Colonic mucosa (tissue), 4 donors: ENCODE data around the gene MRGPRD. TPM values are rescaled to one million over a fixed set of nuclear protein-coding genes. Genes with fewer than 3 reads are reported as not detected.

Experiments
- DNase-seq: peaks from one replicate; pipeline ENCODE4 v3.0.0-alpha.2; 2020
- H3K27ac ChIP-seq: fragments of 200-600 bp; one replicate; pipeline ENCODE4 v1.8.0; 2021
- H3K27me3 ChIP-seq: fragments of 200-600 bp; one replicate; pipeline ENCODE4 v1.8.0; 2021
- H3K36me3 ChIP-seq: fragments of 200-600 bp; one replicate; pipeline ENCODE4 v1.8.0; 2021
- H3K4me1 ChIP-seq: fragments of 200-600 bp; one replicate; pipeline ENCODE4 v1.8.0; 2021; ENCODE audit warnings: mild to moderate bottlenecking
- H3K4me3 ChIP-seq: fragments of 200-600 bp; one replicate; pipeline ENCODE4 v1.8.0; 2021
- H3K9ac ChIP-seq, 2 donors: one replicate each; pipeline ENCODE4 v1.7.0; 2013; ENCODE audit warnings: control low read depth in 2 of 2, low read depth in 2 of 2, low read length in 2 of 2
- H3K9me3 ChIP-seq: fragments of 200-600 bp; one replicate; pipeline ENCODE4 v1.8.0; 2021
- intact Hi-C: fragments of 100-400 bp; cut with DNase I; formaldehyde crosslinking; loops from one replicate; pipeline ENCODE4 v1.14.1; 2022
- total RNA-seq, 2 donors: library from RNA; stranded (reverse); fragmentation: NEBNext Ultra II Directional in 1 of 2; extraction: Animal tissue kit (Norgen Biotek cat#: 25700) in 1 of 2; gene quantifications; one replicate each; pipeline ENCODE4 v1.2.1, GENCODE V29; 2021
- TF ChIP-seq, protein P1 (sequence below): fragments of 200-600 bp; IDR thresholded peaks from one replicate; pipeline ENCODE4 v1.8.0; 2022; ENCODE audit warnings: antibody characterized with exemption, mild to moderate bottlenecking
- donor health status: healthy.
- donor health status: DM: no; HTN: no; CAD: no.
- donor health status: DM: no; HTN: no; CAD: no.

Gene MRGPRD
- total RNA-seq, 2 donors from 2014 or later, result not detected

DNA sequence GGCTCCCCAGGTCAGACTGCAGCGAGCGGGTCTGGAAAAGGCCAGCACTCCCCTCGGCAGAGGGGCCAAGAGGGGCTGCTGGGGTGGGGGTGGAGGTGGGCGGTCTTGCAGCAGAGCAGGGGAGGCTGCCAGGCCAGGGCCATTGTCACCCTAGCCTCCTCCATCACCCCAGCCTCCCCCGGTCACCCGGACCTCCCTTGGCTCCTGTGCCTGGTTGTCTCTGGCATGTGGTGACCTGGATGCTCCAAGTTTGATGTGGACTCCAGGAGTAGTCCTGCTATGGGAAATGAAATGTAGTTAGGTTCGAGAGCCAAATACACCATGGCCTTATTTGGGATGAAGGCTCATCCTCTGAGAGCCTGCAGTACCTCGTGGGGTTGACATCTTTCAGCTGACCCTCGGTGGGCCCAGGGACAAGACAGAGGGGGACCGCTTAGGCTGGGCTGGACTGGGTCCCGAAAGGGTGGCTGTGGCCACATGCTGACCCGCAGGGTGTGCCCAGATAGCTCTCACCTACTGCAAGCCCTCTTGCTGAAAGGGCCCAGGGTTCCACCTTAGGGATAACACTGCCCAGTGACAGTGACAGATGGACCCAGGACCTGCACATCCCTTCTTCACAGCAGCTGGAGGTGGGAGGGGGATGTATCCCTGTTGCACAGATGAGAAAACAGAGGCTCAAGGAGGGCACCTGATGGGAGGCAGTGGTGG is 24.1 kb downstream of the MRGPRD start:
- TF ChIP-seq, protein P1, sequence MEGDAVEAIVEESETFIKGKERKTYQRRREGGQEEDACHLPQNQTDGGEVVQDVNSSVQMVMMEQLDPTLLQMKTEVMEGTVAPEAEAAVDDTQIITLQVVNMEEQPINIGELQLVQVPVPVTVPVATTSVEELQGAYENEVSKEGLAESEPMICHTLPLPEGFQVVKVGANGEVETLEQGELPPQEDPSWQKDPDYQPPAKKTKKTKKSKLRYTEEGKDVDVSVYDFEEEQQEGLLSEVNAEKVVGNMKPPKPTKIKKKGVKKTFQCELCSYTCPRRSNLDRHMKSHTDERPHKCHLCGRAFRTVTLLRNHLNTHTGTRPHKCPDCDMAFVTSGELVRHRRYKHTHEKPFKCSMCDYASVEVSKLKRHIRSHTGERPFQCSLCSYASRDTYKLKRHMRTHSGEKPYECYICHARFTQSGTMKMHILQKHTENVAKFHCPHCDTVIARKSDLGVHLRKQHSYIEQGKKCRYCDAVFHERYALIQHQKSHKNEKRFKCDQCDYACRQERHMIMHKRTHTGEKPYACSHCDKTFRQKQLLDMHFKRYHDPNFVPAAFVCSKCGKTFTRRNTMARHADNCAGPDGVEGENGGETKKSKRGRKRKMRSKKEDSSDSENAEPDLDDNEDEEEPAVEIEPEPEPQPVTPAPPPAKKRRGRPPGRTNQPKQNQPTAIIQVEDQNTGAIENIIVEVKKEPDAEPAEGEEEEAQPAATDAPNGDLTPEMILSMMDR, result no peak

DNA sequence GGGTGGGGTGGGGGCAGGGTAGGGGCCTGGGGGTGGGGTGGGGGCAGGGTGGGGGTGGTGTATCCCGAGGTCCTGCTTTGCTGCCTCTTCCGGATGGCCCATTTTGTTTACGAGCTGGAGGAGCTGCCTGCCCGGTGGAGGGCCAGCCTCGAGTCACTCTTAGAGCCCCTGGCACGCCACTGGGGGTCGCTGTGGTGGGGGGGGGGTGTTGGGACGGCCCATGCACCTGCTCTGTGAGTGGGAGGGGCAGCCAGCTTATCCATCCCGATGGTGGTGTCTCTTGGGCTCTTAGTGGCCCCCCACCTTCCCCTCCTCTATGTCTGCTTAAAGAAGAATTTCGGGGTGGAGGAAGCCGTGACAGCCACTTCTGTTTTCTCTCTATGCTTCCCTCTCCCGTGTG is 24.6 kb downstream of the MRGPRD start:
- DNase-seq, result no peak
- no peak overlapping the region for H3K27ac ChIP-seq

More for the DNA sequence above, 24.1 kb downstream of the MRGPRD start:
- intact Hi-C loops, result no loop called here
- Histone ChIP-seq H3K27me3 (no peaks in the 10 kb centered on the region), H3K36me3 (no peaks in the 10 kb centered on the region), H3K27ac (no peak overlapping the region), H3K4me3 (no peak overlapping the region), H3K4me1 (peaks cover 9% of the 10 kb centered on the region), H3K9me3 (no peaks in the 10 kb centered on the region), H3K9ac (no peak overlapping the region)
- DNase-seq, result no peak

DNA sequence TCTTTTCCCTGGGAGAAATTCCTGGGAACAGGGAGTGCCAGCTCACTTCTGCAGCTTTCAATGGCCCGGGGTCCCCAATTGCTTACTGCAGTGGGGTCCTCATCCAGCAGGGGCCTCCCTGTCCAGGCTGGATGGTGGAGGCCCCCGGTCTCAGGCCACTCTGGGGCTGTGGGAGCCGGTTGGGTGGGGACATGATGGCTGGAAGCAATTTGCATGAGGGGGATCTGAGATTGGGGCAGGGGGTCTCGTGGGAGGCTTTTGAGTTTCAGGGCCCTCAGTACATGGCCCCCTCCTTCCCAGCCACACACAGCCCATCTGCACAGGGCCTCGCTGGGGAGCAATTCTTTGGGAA is 25.2 kb downstream of the MRGPRD start:
- no peak for DNase-seq
- TF ChIP-seq, protein P1, result no peak
- Histone ChIP-seq H3K27ac (peak overlapping the region; percentile 18), H3K9ac (peak overlapping the region; percentile 19 to 35), H3K27me3 (no peaks in the 10 kb centered on the region), H3K36me3 (no peaks in the 10 kb centered on the region), H3K4me3 (no peak overlapping the region), H3K4me1 (peaks cover 9% of the 10 kb centered on the region), H3K9me3 (no peaks in the 10 kb centered on the region)
- intact Hi-C loops, result no loop called here

More for the DNA sequence above, 24.6 kb downstream of the MRGPRD start:
- H3K36me3 ChIP-seq, result no peaks in the 10 kb centered on the region
- H3K4me1 ChIP-seq, result peaks cover 9% of the 10 kb centered on the region
- TF ChIP-seq, protein P1, result no peak
- H3K9me3 ChIP-seq, result no peaks in the 10 kb centered on the region
- H3K27me3 ChIP-seq, result no peaks in the 10 kb centered on the region
- intact Hi-C loops, result no loop called here
- no peak overlapping the region for H3K4me3 ChIP-seq
- H3K9ac ChIP-seq, result no peak overlapping the region

DNA sequence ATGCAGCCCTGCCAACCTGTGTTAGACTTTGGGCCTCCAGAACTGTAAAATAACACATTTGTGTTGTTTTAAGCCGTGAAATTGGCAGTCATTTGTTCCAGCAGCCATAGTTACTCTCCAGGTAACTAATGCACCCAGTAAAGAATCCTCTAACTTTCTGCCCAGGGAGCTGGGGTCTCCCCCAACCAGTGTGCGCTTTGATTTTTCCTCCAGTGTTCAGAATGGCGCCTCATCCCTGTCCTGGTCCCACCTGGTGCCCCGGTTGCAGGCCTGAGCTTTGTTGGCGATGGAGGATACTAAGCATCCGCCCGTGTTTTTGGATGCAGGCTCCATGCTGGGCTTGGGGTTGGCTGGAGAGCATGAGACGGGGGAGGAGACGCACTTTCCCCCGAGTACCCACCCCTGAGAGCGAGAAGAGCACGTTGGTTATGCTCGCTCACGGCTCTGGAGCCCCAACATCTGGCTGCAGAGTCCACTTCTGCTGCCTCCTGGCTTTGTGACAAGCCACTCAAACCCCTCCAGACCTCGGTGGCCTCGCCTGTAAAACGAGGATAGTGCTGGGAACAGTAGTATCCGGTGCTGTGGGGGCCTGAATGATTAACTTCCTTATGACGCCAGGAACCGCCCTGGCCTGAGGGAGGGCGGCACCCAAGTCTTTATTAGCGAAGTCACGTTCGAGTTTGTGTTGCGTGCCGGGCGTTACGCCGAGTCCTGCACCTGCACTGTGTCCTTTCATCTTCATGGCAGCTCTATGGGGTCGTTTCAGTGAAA is 25.8 kb downstream of the MRGPRD start:
- intact Hi-C loops, result no loop called here
- no peaks in the 10 kb centered on the region for H3K9me3 ChIP-seq
- peak overlapping the region; percentile 18 for H3K27ac ChIP-seq
- H3K36me3 ChIP-seq, result no peaks in the 10 kb centered on the region
- peaks cover 9% of the 10 kb centered on the region for H3K4me1 ChIP-seq
- no peaks in the 10 kb centered on the region for H3K27me3 ChIP-seq
- DNase-seq, result peak; percentile 73
- TF ChIP-seq, protein P1, result no peak
- H3K9ac ChIP-seq, result peak overlapping the region; percentile 19 to 35
- no peak overlapping the region for H3K4me3 ChIP-seq

DNA sequence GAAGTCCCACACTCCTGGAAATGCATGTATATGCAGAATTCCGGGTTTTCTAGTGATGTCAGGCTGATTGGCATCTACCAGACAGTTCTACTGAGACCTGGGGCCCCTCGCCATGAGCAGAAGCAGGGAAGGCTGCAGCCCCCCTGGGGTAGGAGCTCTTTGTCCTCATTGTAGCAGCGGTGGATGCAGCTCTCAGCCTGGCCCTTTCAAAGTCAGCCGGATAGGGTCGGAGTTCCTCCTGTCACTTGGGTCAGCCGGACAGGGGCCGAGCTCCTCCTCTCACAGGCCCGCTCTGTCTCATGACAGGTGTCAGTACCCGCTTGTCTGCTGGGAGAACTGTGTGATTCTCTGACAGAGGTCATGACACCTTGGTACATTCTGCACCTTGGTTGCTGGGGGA is 30.0 kb downstream of the MRGPRD start:
- no peaks in the 10 kb centered on the region for H3K36me3 ChIP-seq
- H3K4me3 ChIP-seq, result no peak overlapping the region
- H3K27me3 ChIP-seq, result no peaks in the 10 kb centered on the region
- no peak overlapping the region for H3K9ac ChIP-seq
- intact Hi-C loops, result no loop called here
- TF ChIP-seq, protein P1, result no peak
- no peaks in the 10 kb centered on the region for H3K9me3 ChIP-seq
- H3K4me1 ChIP-seq, result peaks cover 9% of the 10 kb centered on the region
- no peak for DNase-seq
- no peak overlapping the region for H3K27ac ChIP-seq
